AG04450 (cell line): Measurements from ENCODE around the gene PNKD. TPM values are rescaled to one million over a fixed set of nuclear protein-coding genes. Genes with fewer than 3 reads are reported as not detected.

Source experiments
- CTCF ChIA-PET: fragments of 300-600, 350-600 bp; formaldehyde crosslinking; extraction: SDS; loops from one replicate; lab custom pipeline; 2022; ENCODE audit warnings: antibody characterized with exemption, inconsistent platforms; lab: Charles Lee
- POLR2A ChIA-PET: fragments of 350-600 bp; formaldehyde crosslinking; extraction: SDS; loops from one replicate; lab custom pipeline; 2021; ENCODE audit warnings: antibody characterized with exemption, inconsistent platforms; lab: Yijun Ruan, JAX
- DNase-seq: peaks from one replicate; pipeline ENCODE4 v3.0.0-alpha.2; 2011; ENCODE audit warnings: low read depth, low spot score
- H3K27ac ChIP-seq: one replicate; pipeline ENCODE4 v1.5.1; 2012; ENCODE audit warnings: low read depth, low read length, control low read depth
- H3K27me3 ChIP-seq: one replicate; pipeline ENCODE4 v1.6.0; 2012; ENCODE audit warnings: low read length; ENCODE audit not compliant: control insufficient read depth, insufficient read depth
- H3K4me3 ChIP-seq: 2 replicates; pipeline ENCODE4 v1.5.1; 2011; ENCODE audit warnings: mild to moderate bottlenecking, low read depth, low read length, control low read depth
- H3K9me3 ChIP-seq: 2 replicates; pipeline ENCODE4 v1.5.1; 2012; ENCODE audit warnings: low read length; ENCODE audit not compliant: control insufficient read depth, insufficient read depth
- polyA plus RNA-seq: library from polyadenylated mRNA; depleted of rRNA; stranded (reverse); fragments of >200 nt; gene quantifications from 2 replicates; pipeline ENCODE4 v1.2.3, GENCODE V29; 2011
- TF ChIP-seq, protein P1 (sequence below): IDR thresholded peaks from 2 replicates; pipeline ENCODE4 v1.5.1; 2011; ENCODE audit warnings: low read depth, low read length, control low read depth, inconsistent platforms

PNKD gene
- polyA plus RNA-seq, 1 experiment, result 32.1 TPM

DNA sequence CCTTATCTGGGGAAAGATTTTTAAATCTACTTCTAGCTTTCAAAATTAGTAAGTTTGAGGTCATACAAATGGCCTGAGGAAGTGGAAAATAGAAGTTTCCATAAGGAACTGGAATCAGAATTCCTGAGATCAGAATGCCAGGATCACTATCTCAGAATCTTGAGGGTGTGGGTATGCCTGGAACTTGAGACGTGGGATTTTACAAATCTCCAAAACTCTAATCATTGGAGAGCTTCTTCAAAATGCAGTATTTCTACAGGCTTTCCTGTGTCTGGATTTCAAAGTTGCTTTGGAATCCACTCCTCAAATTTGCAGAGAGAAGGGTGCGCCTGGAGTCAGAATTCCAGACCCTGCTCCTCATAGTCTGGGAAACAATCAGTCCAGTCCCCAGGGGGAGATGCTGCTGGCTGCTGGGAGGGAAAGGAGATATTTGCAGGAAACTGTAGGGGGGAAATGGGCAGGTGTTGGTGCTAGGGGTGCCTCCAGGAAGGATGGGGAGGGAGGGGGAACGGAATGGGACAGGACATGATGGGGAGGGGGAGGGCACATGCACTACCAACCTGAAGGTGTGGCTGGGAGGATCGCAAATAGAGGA, 55.3 kb downstream of the PNKD start:
- POLR2A ChIA-PET, result no interaction called here
- Histone ChIP-seq H3K9me3 (no peaks in the 10 kb centered on the region), H3K4me3 (no peak overlapping the region), H3K27me3 (peaks cover 2% of the 10 kb centered on the region), H3K27ac (no peak overlapping the region)
- TF ChIP-seq, protein P1, sequence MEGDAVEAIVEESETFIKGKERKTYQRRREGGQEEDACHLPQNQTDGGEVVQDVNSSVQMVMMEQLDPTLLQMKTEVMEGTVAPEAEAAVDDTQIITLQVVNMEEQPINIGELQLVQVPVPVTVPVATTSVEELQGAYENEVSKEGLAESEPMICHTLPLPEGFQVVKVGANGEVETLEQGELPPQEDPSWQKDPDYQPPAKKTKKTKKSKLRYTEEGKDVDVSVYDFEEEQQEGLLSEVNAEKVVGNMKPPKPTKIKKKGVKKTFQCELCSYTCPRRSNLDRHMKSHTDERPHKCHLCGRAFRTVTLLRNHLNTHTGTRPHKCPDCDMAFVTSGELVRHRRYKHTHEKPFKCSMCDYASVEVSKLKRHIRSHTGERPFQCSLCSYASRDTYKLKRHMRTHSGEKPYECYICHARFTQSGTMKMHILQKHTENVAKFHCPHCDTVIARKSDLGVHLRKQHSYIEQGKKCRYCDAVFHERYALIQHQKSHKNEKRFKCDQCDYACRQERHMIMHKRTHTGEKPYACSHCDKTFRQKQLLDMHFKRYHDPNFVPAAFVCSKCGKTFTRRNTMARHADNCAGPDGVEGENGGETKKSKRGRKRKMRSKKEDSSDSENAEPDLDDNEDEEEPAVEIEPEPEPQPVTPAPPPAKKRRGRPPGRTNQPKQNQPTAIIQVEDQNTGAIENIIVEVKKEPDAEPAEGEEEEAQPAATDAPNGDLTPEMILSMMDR, result no peak
- DNase-seq, result no peak
- CTCF ChIA-PET, result no interaction called here

DNA sequence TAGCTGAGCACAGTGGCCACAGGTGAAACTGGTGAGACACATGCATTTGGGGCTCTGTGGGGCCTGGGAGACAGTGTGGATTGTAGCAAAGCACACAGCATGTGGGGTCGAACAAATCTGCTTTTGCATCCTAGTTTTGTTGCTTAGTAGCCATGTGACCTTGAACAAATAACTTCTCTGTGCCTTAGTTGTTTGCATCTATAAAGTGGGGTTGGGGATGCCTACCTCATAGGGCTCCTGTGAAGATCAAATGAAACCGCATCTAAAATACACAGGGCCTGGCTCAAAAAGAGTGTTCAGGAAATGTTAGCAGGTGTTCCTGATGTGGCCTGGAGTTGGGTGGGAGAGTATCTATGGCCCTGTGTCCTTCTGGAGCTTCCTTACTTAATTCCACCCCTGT, 56.0 kb downstream of the PNKD start:
- Histone ChIP-seq H3K9me3 (no peaks in the 10 kb centered on the region), H3K27ac (no peak overlapping the region), H3K27me3 (peaks cover 2% of the 10 kb centered on the region), H3K4me3 (no peak overlapping the region)
- POLR2A ChIA-PET, result no interaction called here
- CTCF ChIA-PET, result no interaction called here
- no peak for DNase-seq
- TF ChIP-seq, protein P1, result no peak

DNA sequence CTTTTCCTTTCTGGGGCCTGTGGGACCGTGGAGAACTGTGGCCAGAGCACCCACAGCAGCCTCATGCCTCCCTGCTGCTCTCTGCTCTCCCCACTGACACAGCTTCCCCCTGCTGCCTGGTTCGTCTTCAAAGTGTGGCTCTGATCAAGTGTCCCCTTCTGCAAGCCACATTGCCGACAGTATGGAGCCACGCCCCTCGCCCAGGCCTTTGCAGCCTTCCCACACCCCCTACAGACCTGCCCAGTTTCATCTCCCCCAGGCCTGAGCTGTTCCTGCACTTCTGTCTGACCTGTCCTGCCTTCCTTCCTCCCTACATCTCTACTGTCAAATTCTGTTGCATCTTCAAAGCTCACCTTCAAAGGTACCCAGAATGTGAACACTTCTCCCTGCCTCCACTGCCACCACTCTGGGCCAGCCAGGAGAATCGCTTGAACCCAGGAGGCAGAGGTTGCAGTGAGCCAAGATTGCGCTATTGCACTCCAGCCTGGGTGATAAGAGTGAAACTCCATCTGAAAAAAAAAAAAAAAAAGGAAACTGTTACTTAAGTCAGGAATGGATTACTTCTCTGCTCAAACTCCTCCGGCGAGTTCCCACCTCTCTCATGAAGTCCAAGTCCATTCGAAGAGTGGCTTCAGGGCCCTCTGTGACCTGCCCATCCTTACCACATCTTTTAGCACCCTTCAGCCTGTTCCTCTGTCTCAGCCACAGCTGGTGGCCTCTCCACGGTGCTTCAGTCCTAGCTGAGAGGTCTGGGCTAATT, 57.3 kb downstream of the PNKD start:
- ChIA-PET POLR2A (no interaction called here), CTCF (no interaction called here)
- peaks cover 2% of the 10 kb centered on the region for H3K27me3 ChIP-seq
- H3K9me3 ChIP-seq, result no peaks in the 10 kb centered on the region
- H3K27ac ChIP-seq, result no peak overlapping the region
- TF ChIP-seq, protein P1, result no peak
- H3K4me3 ChIP-seq, result no peak overlapping the region
- DNase-seq, result no peak

GRCh38 chr2:218328294-218328693, 58.0 kb downstream of the PNKD start:
- POLR2A ChIA-PET, result no interaction called here
- Histone ChIP-seq H3K4me3 (no peak overlapping the region), H3K27me3 (peaks cover 2% of the 10 kb centered on the region), H3K27ac (no peak overlapping the region), H3K9me3 (no peaks in the 10 kb centered on the region)
- TF ChIP-seq, protein P1, result no peak
- DNase-seq, result no peak
- CTCF ChIA-PET, result interaction anchor here (1.0 kb wide), 1 partner anchor 26 kb away, joined by 6 read pairs; no protein-coding TSS in a partner anchor
